NK-92 treated with Interleukin-12 subunit alpha and Interleukin-12 subunit beta, amount 100 ng/mL, for 24 hours (cell line): ENCODE data around the gene PALLD.

Experiments
- DNase-seq: peaks from one replicate; lab custom pipeline; 2025; lab: John Stamatoyannopoulos, UW

PALLD gene

GRCh38 chr4:168831919-168832762 lies 335.3 kb downstream of the PALLD start:
- no peak for DNase-seq

GRCh38 chr4:168832763-168833575 lies 336.1 kb downstream of the PALLD start:
- DNase-seq: no peak

- DNase-seq: no peak
These were observed 337.0 kb downstream of the PALLD start for GRCh38 chr4:168833881-168834280.

- DNase-seq: no peak
These were observed 339.1 kb downstream of the PALLD start for GRCh38 chr4:168835880-168836454.

- no peak for DNase-seq
These were observed 339.6 kb downstream of the PALLD start for GRCh38 chr4:168836490-168836889.

- no peak for DNase-seq
These were observed 341.1 kb downstream of the PALLD start for GRCh38 chr4:168837922-168838321.

- no peak for DNase-seq
These were observed 343.0 kb downstream of the PALLD start for GRCh38 chr4:168839758-168840391.

- DNase-seq: no peak
These were observed 343.5 kb downstream of the PALLD start for GRCh38 chr4:168840392-168840763.

GRCh38 chr4:168841000-168841671 lies 344.3 kb downstream of the PALLD start:
- no peak for DNase-seq

GRCh38 chr4:168841672-168842019 lies 344.8 kb downstream of the PALLD start:
- no peak for DNase-seq

- DNase-seq: no peak
These were observed 345.3 kb downstream of the PALLD start for GRCh38 chr4:168842186-168842585.

- DNase-seq: no peak
These were observed 346.8 kb downstream of the PALLD start for GRCh38 chr4:168843635-168844034.

- DNase-seq: no peak
These were observed 347.6 kb downstream of the PALLD start for GRCh38 chr4:168844353-168845049.

- no peak for DNase-seq
These were observed 349.0 kb downstream of the PALLD start for GRCh38 chr4:168845897-168846296.

- no peak for DNase-seq
These were observed 349.6 kb downstream of the PALLD start for GRCh38 chr4:168846414-168846813.

- DNase-seq: no peak
These were observed 351.1 kb downstream of the PALLD start for GRCh38 chr4:168847771-168848502.

- DNase-seq: no peak
These were observed 352.3 kb downstream of the PALLD start for GRCh38 chr4:168849030-168849675.

GRCh38 chr4:168849997-168850396 lies 353.1 kb downstream of the PALLD start:
- no peak for DNase-seq

GRCh38 chr4:168852387-168852786 lies 355.5 kb downstream of the PALLD start:
- no peak for DNase-seq
